HEK293 (cell line): Measurements from ENCODE around the gene ZCCHC14.

ENCODE experiments used
- KLF16 ChIP-seq: fragments of 450-650 bp; formaldehyde crosslinking; IDR thresholded peaks from 2 replicates; pipeline ENCODE4 v1.5.1; 2017; ENCODE audit warnings: missing biosample characterization, missing genetic modification characterization
- REPIN1 ChIP-seq: fragments of 450-650 bp; formaldehyde crosslinking; IDR thresholded peaks from 2 replicates; pipeline ENCODE4 v1.5.1; 2017; ENCODE audit warnings: missing biosample characterization, missing genetic modification characterization, low read depth
- ZNF76 ChIP-seq: fragments of 450-650 bp; formaldehyde crosslinking; IDR thresholded peaks from 2 replicates; pipeline ENCODE4; 2016; ENCODE audit warnings: low read depth, missing biosample characterization, missing genetic modification characterization, borderline replicate concordance
- TF ChIP-seq, protein P1 (sequence below): fragments of 450-650 bp; formaldehyde crosslinking; IDR thresholded peaks from 2 replicates; pipeline ENCODE4 v1.5.1; 2016; ENCODE audit warnings: missing biosample characterization, missing genetic modification characterization

- TF ChIP-seq, protein P1, sequence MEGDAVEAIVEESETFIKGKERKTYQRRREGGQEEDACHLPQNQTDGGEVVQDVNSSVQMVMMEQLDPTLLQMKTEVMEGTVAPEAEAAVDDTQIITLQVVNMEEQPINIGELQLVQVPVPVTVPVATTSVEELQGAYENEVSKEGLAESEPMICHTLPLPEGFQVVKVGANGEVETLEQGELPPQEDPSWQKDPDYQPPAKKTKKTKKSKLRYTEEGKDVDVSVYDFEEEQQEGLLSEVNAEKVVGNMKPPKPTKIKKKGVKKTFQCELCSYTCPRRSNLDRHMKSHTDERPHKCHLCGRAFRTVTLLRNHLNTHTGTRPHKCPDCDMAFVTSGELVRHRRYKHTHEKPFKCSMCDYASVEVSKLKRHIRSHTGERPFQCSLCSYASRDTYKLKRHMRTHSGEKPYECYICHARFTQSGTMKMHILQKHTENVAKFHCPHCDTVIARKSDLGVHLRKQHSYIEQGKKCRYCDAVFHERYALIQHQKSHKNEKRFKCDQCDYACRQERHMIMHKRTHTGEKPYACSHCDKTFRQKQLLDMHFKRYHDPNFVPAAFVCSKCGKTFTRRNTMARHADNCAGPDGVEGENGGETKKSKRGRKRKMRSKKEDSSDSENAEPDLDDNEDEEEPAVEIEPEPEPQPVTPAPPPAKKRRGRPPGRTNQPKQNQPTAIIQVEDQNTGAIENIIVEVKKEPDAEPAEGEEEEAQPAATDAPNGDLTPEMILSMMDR (tag by site-specific recombination) = no peak
- TF ChIP-seq REPIN1 = no peak
- no peak for TF ChIP-seq ZNF76 (tag by site-specific recombination)
- TF ChIP-seq KLF16 (tag by site-specific recombination) = no peak
These were observed 87.8 kb downstream of the ZCCHC14 start for GRCh38 chr16:87404764-87405625.
